ENCODE measurements around the gene DNHD1. TPM values are rescaled to one million over a fixed set of nuclear protein-coding genes. Genes with fewer than 3 reads are reported as not detected.
A peak's percentile ranks its signal among the peaks of the same experiment; 100 is the strongest.

Gene DNHD1
- total RNA-seq, 3 donors from 2014 or later = 12.9 to 17.7 (median 15.5) TPM

DNA sequence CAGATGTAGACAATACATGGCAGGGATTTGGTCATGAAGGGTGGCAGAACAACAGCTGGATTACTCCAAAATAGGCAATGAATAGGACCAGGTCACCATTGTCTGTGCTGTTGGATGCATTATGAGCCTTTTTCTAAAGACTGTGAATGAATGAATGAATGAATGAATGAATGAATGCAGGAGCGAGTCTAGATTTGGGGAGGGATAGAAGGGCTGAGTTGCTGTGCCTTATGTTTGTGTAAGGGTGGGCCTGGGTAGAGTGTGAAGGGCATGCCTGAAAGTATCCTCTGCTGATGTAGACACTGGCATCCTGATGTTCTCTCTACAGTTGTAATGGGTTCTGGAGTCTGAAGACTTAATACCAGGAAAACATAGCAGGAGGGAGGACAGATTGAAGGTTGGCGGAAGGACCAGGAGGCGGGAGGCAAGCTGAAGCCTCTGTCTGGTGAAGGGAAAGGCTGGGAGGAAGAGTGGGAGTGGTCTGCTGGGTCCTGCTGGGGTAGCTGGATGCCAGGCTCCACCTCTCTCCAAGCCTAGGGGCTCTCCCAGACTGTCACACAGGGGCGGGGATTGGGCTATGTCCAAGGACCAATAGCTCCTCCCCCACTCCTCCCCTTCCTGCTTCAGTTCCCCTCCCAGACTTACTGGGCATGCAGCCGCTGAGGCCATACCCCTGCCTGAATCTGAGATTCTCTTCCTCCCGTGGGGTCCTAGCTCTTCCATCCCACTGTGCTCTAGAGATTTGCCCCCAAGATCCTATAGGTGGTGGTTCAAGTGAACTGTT lies 28.2 kb upstream of the DNHD1 start:
- no peaks in the 10 kb centered on the region for H3K36me3 ChIP-seq (ENCODE audit: low read depth)
- TF ChIP-seq, protein P1, sequence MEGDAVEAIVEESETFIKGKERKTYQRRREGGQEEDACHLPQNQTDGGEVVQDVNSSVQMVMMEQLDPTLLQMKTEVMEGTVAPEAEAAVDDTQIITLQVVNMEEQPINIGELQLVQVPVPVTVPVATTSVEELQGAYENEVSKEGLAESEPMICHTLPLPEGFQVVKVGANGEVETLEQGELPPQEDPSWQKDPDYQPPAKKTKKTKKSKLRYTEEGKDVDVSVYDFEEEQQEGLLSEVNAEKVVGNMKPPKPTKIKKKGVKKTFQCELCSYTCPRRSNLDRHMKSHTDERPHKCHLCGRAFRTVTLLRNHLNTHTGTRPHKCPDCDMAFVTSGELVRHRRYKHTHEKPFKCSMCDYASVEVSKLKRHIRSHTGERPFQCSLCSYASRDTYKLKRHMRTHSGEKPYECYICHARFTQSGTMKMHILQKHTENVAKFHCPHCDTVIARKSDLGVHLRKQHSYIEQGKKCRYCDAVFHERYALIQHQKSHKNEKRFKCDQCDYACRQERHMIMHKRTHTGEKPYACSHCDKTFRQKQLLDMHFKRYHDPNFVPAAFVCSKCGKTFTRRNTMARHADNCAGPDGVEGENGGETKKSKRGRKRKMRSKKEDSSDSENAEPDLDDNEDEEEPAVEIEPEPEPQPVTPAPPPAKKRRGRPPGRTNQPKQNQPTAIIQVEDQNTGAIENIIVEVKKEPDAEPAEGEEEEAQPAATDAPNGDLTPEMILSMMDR (IDR thresholded peaks at IDR 0.05) = no peak
- intact Hi-C loops (cut with DNase I, micrococcal nuclease) = no loop called here
- peak; percentile 82 to 85 (median 84) for DNase-seq
- H3K9me3 ChIP-seq = no peaks in the 10 kb centered on the region
- H3K4me1 ChIP-seq (ENCODE audit: low read depth) = peaks cover 18% of the 10 kb centered on the region
- no peak overlapping the region for H3K4me3 ChIP-seq
- peak; percentile 64 for ATAC-seq

DNA sequence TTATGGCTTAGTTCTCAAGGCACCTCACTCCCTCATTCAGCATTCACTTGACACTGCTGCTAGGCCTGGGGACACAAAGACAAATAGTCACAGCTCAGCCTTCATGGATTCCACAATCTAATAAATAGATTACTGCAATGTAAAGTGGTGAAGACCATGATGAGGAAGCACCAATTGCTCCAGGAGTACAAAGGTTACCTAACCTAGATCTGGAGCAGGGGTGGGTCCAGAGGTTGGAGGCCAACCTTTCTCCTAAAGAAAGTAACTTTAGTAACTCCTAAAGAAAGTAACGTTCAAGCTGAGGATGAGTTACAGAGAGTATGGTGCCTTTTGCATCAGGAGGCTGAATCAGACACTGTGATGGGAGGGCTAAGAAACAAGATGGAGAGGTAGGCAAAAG lies 27.5 kb upstream of the DNHD1 start:
- DNase-seq = peak in 1 of 3 donors; percentile 28
- intact Hi-C loops (cut with DNase I, micrococcal nuclease) = no loop called here
- no peak overlapping the region for H3K4me3 ChIP-seq
- no peaks in the 10 kb centered on the region for H3K36me3 ChIP-seq (ENCODE audit: low read depth)
- ATAC-seq = no peak
- H3K9me3 ChIP-seq = no peaks in the 10 kb centered on the region
- TF ChIP-seq, protein P1 (IDR thresholded peaks at IDR 0.05) = no peak
- H3K4me1 ChIP-seq (ENCODE audit: low read depth) = peaks cover 21% of the 10 kb centered on the region

DNA sequence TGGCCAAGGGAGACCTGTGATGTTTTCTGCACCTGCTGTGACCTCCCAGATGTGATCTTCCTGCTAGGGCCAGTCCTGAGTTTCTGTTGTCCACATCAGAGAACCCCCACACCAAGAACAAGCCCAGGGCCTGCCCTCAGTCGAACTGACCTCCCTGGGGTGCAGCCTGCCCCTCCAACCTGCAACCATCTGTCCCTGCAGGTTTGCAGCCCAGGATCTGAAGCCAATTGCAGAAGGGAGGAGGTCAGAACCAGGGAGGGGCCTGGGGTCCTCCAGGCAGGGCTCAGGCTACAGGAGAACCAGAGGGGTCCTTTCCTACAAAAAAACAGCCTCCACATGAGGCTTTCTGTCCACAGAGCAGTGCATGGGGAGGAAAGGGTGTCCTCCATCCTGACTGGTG lies 24.1 kb upstream of the DNHD1 start:
- TF ChIP-seq, protein P1 (IDR thresholded peaks at IDR 0.05) = no peak
- ATAC-seq (no peak), DNase-seq (no peak)
- H3K9me3 ChIP-seq = no peaks in the 10 kb centered on the region
- intact Hi-C loops (cut with DNase I, micrococcal nuclease) = no loop called here
- H3K4me1 ChIP-seq (ENCODE audit: low read depth) = peaks cover 28% of the 10 kb centered on the region
- H3K4me3 ChIP-seq = no peak overlapping the region
- H3K36me3 ChIP-seq (ENCODE audit: low read depth) = peaks cover 4% of the 10 kb centered on the region

DNA sequence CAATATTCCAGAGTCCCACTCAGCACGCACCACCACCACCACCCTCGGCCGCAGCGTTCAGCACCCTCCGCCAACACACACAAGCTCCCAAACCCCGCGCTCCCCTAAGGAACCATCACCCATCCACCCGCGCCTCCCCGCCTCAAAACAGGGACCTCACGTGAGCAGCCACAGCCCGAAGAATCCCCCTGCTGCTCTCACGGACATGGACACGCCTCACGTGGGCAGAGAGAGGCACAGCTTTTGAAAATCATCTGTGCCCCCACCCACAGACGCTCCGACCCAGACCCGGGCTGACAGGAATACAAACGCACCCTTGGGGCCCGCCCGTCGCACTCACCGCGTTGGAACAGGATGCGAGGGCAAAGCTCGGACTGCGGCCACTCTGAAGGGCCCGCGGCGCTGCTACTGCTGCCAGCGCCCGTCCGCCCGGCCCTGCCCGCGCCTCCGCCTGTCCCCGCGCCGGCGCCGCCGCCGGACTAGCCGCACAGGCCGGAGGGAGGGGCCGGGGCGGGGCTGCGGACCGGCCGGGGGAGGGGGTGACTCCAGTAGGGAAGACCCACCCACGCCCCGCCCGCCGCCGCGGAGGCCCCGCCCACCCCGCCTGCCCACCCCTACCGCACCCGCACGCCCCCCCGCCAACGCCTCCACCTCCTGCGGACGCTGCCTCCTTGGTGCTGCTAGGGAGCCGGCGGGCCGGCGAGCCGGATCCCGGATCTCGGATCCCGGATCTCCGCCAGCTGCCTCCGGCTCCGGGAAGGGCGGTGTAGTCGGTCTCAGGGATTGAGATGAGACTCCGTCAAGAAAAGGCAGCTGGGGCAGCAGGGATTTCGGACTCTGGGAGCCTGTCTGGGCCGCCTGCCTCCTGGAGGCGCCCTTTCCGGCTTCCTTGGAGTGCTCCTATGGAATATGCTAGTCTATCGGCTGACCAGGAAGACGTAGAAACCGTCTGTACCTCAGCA lies 23.3 kb upstream of the DNHD1 start, which contains the start of gene TRIM3:
Gene TRIM3 (minus strand): TSS at position 491 of the 962 bp plus-strand sequence. CDS start 8,246 bp downstream, outside the sequence.
- Histone ChIP-seq H3K4me3 (peak within 1 kb of the TSS; percentile 40), H3K36me3 (ENCODE audit: low read depth) (peaks cover 5% of the 10 kb centered on the region), H3K4me1 (ENCODE audit: low read depth) (peaks cover 28% of the 10 kb centered on the region), H3K9me3 (no peaks in the 10 kb centered on the region)
- TF ChIP-seq, protein P1 (IDR thresholded peaks at IDR 0.05) = no peak
- ATAC-seq (peak; percentile 88), DNase-seq (peak; percentile 96 to 98 (median 97))
- intact Hi-C loops (cut with DNase I, micrococcal nuclease) = no loop called here

DNA sequence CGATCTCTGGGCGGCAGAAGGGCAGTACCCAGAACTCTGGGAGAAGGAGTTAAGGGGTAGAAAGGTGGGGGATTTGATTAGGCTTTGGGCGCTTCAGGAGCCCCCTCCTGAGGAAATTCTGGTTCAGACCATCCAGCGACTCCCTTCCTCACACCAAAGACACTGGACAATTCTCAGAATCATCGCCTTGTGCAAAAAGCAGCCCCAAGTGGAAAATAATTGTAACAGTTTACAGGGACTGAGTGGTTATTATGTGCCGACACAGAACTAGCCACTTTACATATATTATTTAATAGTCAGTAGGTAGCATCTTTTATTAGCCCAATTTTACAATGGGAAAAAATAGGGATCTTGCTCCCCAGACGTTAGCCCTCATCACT lies 22.7 kb upstream of the DNHD1 start:
- Histone ChIP-seq H3K4me3 (no peak overlapping the region), H3K36me3 (ENCODE audit: low read depth) (peaks cover 5% of the 10 kb centered on the region), H3K9me3 (no peaks in the 10 kb centered on the region), H3K4me1 (ENCODE audit: low read depth) (peaks cover 25% of the 10 kb centered on the region)
- ATAC-seq = no peak
- TF ChIP-seq, protein P1 (IDR thresholded peaks at IDR 0.05) = no peak
- intact Hi-C loops (cut with DNase I, micrococcal nuclease) = no loop called here
- no peak for DNase-seq

Measured in mucosa of descending colon (tissue), 3 donors.